Endothelial cell of umbilical vein (primary cell): ENCODE results near the gene TMPRSS6. TPM values are rescaled to one million over a fixed set of nuclear protein-coding genes. Genes with fewer than 3 reads are reported as not detected.

Experiments
- BruUV-seq: library from RNA; stranded (reverse); fragments of 400-500 nt; replicated peaks from 2 replicates; lab custom pipeline; 2021; lab: Mats Ljungman, UMichigan
- CTCF ChIA-PET: fragments of 300-600, 350-600 bp; sonication (Branson Sonifier 250); formaldehyde crosslinking; loops from one replicate; lab custom pipeline; 2021; ENCODE audit warnings: antibody characterized with exemption, inconsistent platforms; lab: Charles Lee
- POLR2A ChIA-PET: fragments of 300-600, 350-600 bp; sonication (Branson Sonifier 250); formaldehyde crosslinking; loops from one replicate; lab custom pipeline; 2021; ENCODE audit warnings: antibody characterized with exemption, inconsistent platforms; lab: Charles Lee
- DNase-seq: peaks from one replicate; pipeline ENCODE4 v3.0.0-alpha.2; 2011; ENCODE audit warnings: low read depth, low spot score
- FAIRE-seq: peaks from 2 replicates; lab custom pipeline; 2011; peaks lifted over from hg19 to GRCh38; lab: Jason Lieb, UNC
- H2AFZ ChIP-seq: 2 replicates; pipeline ENCODE4 v1.6.0; 2012; ENCODE audit warnings: low read depth, low read length, control low read depth, inconsistent platforms
- H3K27ac ChIP-seq: 2 replicates; pipeline ENCODE4 v1.5.1; 2011; ENCODE audit warnings: low read depth, mild to moderate bottlenecking, control low read depth, low read length, moderate library complexity; ENCODE audit not compliant: insufficient read depth
- H3K27me3 ChIP-seq, 2 experiments: 2 replicates each; pipeline versions ENCODE4 v1.6.0 to v1.6.1; 2011; ENCODE audit warnings: low read length in 2 of 2, mixed read lengths in 1 of 2; ENCODE audit not compliant: control insufficient read depth in 2 of 2, insufficient read depth in 2 of 2
- H3K36me3 ChIP-seq, 2 experiments: 2 replicates in 1 of 2; 3 replicates in 1 of 2; pipeline ENCODE4 v1.5.1; 2011; ENCODE audit warnings: low read length in 2 of 2, mild to moderate bottlenecking in 1 of 2, moderate library complexity in 1 of 2; ENCODE audit not compliant: control insufficient read depth in 2 of 2, insufficient read depth in 2 of 2; ENCODE audit errors: extremely low read depth in 1 of 2
- H3K4me1 ChIP-seq: 3 replicates; pipeline ENCODE4 v1.5.1; 2011; ENCODE audit warnings: mild to moderate bottlenecking, low read length; ENCODE audit not compliant: control insufficient read depth, insufficient read depth; ENCODE audit errors: extremely low read depth
- H3K4me2 ChIP-seq: 2 replicates; pipeline ENCODE4 v1.6.1; 2011; ENCODE audit warnings: low read length, control low read depth, mixed read lengths; ENCODE audit not compliant: insufficient read depth
- H3K4me3 ChIP-seq, 3 experiments: fragments of 200-600 bp in 1 of 3; sonication (generic), shearing (Covaris generic) in 1 of 3; replicated peaks in 1 of 3; 2 replicates each; pipeline ENCODE4 v1.5.1; 2011 to 2016; ENCODE audit warnings: control low read depth in 3 of 3, low read length in 3 of 3, mild to moderate bottlenecking in 2 of 3, inconsistent platforms in 1 of 3, low read depth in 1 of 3, moderate library complexity in 1 of 3; ENCODE audit not compliant: insufficient read depth in 1 of 3
- H3K79me2 ChIP-seq: 2 replicates; pipeline ENCODE4 v1.6.0; 2012; ENCODE audit warnings: low read length, inconsistent platforms; ENCODE audit not compliant: control insufficient read depth, insufficient read depth
- H3K9ac ChIP-seq: replicated peaks from 2 replicates; pipeline ENCODE3; 2011; ENCODE audit warnings: low read length, control low read depth; ENCODE audit not compliant: insufficient read depth; ENCODE audit errors: extremely low read depth
- H3K9me1 ChIP-seq: replicated peaks from 3 replicates; pipeline ENCODE4 v1.6.0; 2011; ENCODE audit warnings: mild to moderate bottlenecking, low read length; ENCODE audit not compliant: control insufficient read depth, insufficient read depth; ENCODE audit errors: extremely low read depth
- H3K9me3 ChIP-seq: replicated peaks from 2 replicates; pipeline ENCODE4 v1.5.1; 2012; ENCODE audit warnings: low read length, inconsistent platforms; ENCODE audit not compliant: control insufficient read depth, insufficient read depth
- H4K20me1 ChIP-seq: replicated peaks from 2 replicates; pipeline ENCODE3; 2011; ENCODE audit warnings: mild to moderate bottlenecking, low read length; ENCODE audit not compliant: control insufficient read depth, insufficient read depth; ENCODE audit errors: extremely low read depth
- CTCF ChIP-seq, 2 donors: IDR thresholded peaks; 1 replicate in 1 of 2; 2 replicates in 1 of 2; pipeline ENCODE4 v1.5.1; 2011; ENCODE audit warnings: low read length in 2 of 2, mild to moderate bottlenecking in 2 of 2, moderate library complexity in 2 of 2, control low read depth in 1 of 2, inconsistent platforms in 1 of 2, low read depth in 1 of 2; ENCODE audit not compliant: insufficient read depth in 1 of 2; ENCODE audit errors: extremely low read depth in 1 of 2
- EZH2 ChIP-seq: IDR thresholded peaks from 2 replicates; pipeline ENCODE4 v1.6.1; 2012; ENCODE audit warnings: borderline replicate concordance, low read depth, mild to moderate bottlenecking, moderate library complexity, low read length, inconsistent platforms; ENCODE audit not compliant: severe bottlenecking
- FOS ChIP-seq: IDR thresholded peaks from 2 replicates; pipeline ENCODE4 v1.6.1; 2011; ENCODE audit warnings: mild to moderate bottlenecking, low read length, moderate library complexity, borderline replicate concordance; ENCODE audit not compliant: insufficient read depth
- GATA2 ChIP-seq: IDR thresholded peaks from 2 replicates; pipeline ENCODE4 v1.7.0; 2011; ENCODE audit warnings: low read depth, mild to moderate bottlenecking, moderate library complexity, mixed read lengths, low read length; ENCODE audit not compliant: insufficient read length, insufficient read depth
- JUN ChIP-seq: IDR thresholded peaks from 2 replicates; pipeline ENCODE4 v1.6.1; 2011; ENCODE audit warnings: borderline replicate concordance, low read depth; ENCODE audit not compliant: insufficient read length, insufficient read depth
- MAX ChIP-seq: IDR thresholded peaks from 2 replicates; pipeline ENCODE4 v1.6.1; 2011; ENCODE audit not compliant: insufficient read depth, insufficient read length
- MYC ChIP-seq: IDR thresholded peaks from one replicate; pipeline ENCODE4 v1.6.1; 2011; ENCODE audit warnings: mild to moderate bottlenecking, low read depth, low read length
- POLR2A ChIP-seq: IDR thresholded peaks from 2 replicates; pipeline ENCODE4 v1.6.1; 2012; ENCODE audit warnings: low read depth, mild to moderate bottlenecking, control low read depth, low read length
- POLR2AphosphoS5 ChIP-seq: IDR thresholded peaks from 2 replicates; pipeline ENCODE4 v1.6.1; 2012; ENCODE audit warnings: low read depth, mild to moderate bottlenecking, control low read depth, low read length, moderate library complexity; ENCODE audit not compliant: insufficient read depth
- dilution Hi-C: fragments of 300-500 bp; cut with MboI; formaldehyde crosslinking; loops from one replicate; pipeline ENCODE4 v1.15.0; 2019; ENCODE audit warnings: low sequenced_read_pairs; ENCODE audit not compliant: extremely low pct_ligation_motif_present
- intact Hi-C: fragments of 100-400 bp; cut with micrococcal nuclease; formaldehyde crosslinking; loops from one replicate; pipeline ENCODE4 v1.10.0; 2022
- polyA plus RNA-seq, 4 experiments: library from polyadenylated mRNA; depleted of rRNA in 3 of 4; stranded (reverse) in 3 of 4; unstranded in 1 of 4; fragments of >200 nt; gene quantifications; 2 replicates each; pipeline versions ENCODE4 v1.2.1 to v1.2.3, GENCODE V29; 2011 to 2012; ENCODE audit warnings: missing spikeins in 1 of 4
- total RNA-seq: library from RNA; stranded (reverse); gene quantifications from 2 replicates; pipeline ENCODE4 v1.2.3, GENCODE V29; 2021

Gene TMPRSS6
- total and polyA plus RNA-seq, 2 donors (not counting 3 experiments of a cell fraction or from before 2014, with no cell fraction given), result not detected

DNA sequence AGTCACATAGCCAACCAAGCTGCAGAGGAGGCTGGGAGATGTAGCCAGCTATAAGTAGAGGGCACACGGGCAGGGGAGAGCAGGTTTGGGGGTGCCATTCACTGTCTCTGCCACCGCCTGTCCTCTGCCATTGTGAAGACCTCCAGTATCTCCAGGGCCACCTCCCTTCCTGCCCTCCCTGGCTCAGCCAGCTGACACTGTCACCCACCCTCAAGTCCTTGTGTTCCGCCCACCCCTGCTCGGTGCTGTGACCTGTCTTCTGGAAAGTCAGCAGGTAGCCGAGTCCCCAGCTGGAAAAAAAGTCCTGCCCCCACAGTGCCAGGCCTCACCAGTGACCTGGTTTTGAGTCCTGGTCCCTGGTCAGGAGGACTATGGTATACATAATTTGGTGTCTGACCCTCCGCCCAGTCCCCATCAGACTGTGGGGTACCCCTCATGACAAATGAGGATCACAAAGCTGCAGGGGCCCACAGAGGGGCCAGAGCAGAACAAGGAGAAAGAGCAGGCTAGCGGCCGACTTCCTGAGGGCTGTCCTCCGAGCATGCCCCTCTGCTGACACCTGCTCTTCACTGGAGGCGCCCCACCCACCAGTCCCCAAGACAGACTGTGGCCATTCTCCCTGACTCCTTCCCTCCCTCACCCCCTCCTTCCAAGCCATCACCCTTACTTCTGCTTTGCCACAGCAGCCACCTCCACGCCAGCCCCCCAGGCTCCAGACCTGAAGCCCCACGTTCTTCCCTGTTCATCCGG, 47.3 kb upstream of the TMPRSS6 start:
- intact Hi-C loops (no loop called here), dilution Hi-C loops (no loop called here)
- TF ChIP-seq EZH2 (no peak), MYC (no peak), POLR2AphosphoS5 (no peak), JUN (no peak), FOS (no peak), GATA2 (no peak), POLR2A (no peak), MAX (no peak), CTCF (IDR thresholded peaks at IDR 0.05; ENCODE audit: extremely low read depth in 1 of 2, insufficient read depth in 1 of 2, low read depth in 1 of 2, low read length in 2 of 2) (no peak)
- Histone ChIP-seq H3K9me1 (no peaks in the 10 kb centered on the region), H3K79me2 (no peaks in the 10 kb centered on the region), H3K9me3 (no peaks in the 10 kb centered on the region), H3K4me3 (no peak overlapping the region), H3K9ac (no peak overlapping the region), H3K27me3 (peaks cover 0 to under 1% of the 10 kb centered on the region in 2 experiments), H3K36me3 (no peaks in the 10 kb centered on the region), H3K27ac (no peak overlapping the region), H3K4me2 (no peak overlapping the region), H2AFZ (no peak overlapping the region), H4K20me1 (no peaks in the 10 kb centered on the region), H3K4me1 (no peaks in the 10 kb centered on the region)
- DNase-seq (no peak), FAIRE-seq (no peak)
- POLR2A ChIA-PET, result no interaction called here
- BruUV-seq, result no TSS peak
- CTCF ChIA-PET, result interaction anchor here (1.6 kb wide), 1 partner anchor 43 kb away, joined by 7 read pairs; no protein-coding TSS in a partner anchor
